DOHH2 (cell line): ENCODE data around the gene NELFCD.
"Not testable (repeated sequence)": the region's sequence is repeated elsewhere in the genome, so short reads cannot be mapped to it uniquely, and the experiment has no call there.

ENCODE experiments used
- H3F3A ChIP-seq: fragments of 200-600 bp; sonication (generic), shearing (Covaris generic); 2 replicates; pipeline ENCODE4 v1.6.0; 2016; ENCODE audit warnings: antibody characterized with exemption, mild to moderate bottlenecking; ENCODE audit not compliant: control insufficient read depth, insufficient read depth
- H3K27ac ChIP-seq: fragments of 200-600 bp; sonication (generic); 2 replicates; pipeline ENCODE4 v1.5.1; 2014; ENCODE audit warnings: low read depth, mild to moderate bottlenecking, low read length, moderate library complexity
- H3K27me3 ChIP-seq: fragments of 200-600 bp; sonication (generic); 2 replicates; pipeline ENCODE4 v1.6.1; 2014; ENCODE audit warnings: mild to moderate bottlenecking, low read length, mixed read lengths; ENCODE audit not compliant: control insufficient read depth
- H3K36me3 ChIP-seq: fragments of 200-600 bp; sonication (generic); 2 replicates; pipeline ENCODE4 v1.6.1; 2014; ENCODE audit warnings: mild to moderate bottlenecking, low read length, moderate library complexity, mixed read lengths; ENCODE audit not compliant: control insufficient read depth
- H3K4me1 ChIP-seq: fragments of 200-600 bp; sonication (generic); 2 replicates; pipeline ENCODE4 v1.6.1; 2014; ENCODE audit warnings: mild to moderate bottlenecking, low read length, mixed read lengths; ENCODE audit not compliant: control insufficient read depth
- H3K4me2 ChIP-seq: fragments of 200-600 bp; sonication (generic); 2 replicates; pipeline ENCODE4 v1.6.0; 2014; ENCODE audit warnings: mild to moderate bottlenecking, low read length, moderate library complexity
- H3K4me3 ChIP-seq: fragments of 200-600 bp; sonication (generic); 2 replicates; pipeline ENCODE4 v1.5.1; 2014; ENCODE audit warnings: mild to moderate bottlenecking, low read length, mixed read lengths
- H3K79me2 ChIP-seq: fragments of 200-600 bp; sonication (generic); 2 replicates; pipeline ENCODE4 v1.6.1; 2014; ENCODE audit warnings: mild to moderate bottlenecking, low read length, mixed read lengths; ENCODE audit not compliant: control insufficient read depth
- H3K9me2 ChIP-seq: fragments of 200-600 bp; sonication (generic); replicated peaks from 2 replicates; pipeline ENCODE4 v1.6.1; 2014; ENCODE audit warnings: mild to moderate bottlenecking, low read length, mixed read lengths; ENCODE audit not compliant: control insufficient read depth
- H3K9me3 ChIP-seq: fragments of 200-600 bp; sonication (generic); 2 replicates; pipeline ENCODE4 v1.6.1; 2014; ENCODE audit warnings: antibody characterized with exemption, low read length, mixed read lengths; ENCODE audit not compliant: control insufficient read depth, insufficient read depth
- H4K20me1 ChIP-seq: fragments of 200-600 bp; sonication (generic); 2 replicates; pipeline ENCODE4 v1.6.0; 2014; ENCODE audit warnings: low read depth, mild to moderate bottlenecking, antibody characterized with exemption, low read length, moderate library complexity; ENCODE audit not compliant: control insufficient read depth, insufficient read depth
- CTCF ChIP-seq: fragments of 200-600 bp; sonication (generic); IDR thresholded peaks from one replicate; pipeline ENCODE4 v1.5.1; 2014; ENCODE audit warnings: antibody characterized with exemption, mild to moderate bottlenecking, low read depth, low read length; ENCODE audit not compliant: poor library complexity, severe bottlenecking
- EZH2phosphoT487 ChIP-seq: fragments of 200-600 bp; sonication (generic); IDR thresholded peaks from 2 replicates; pipeline ENCODE4 v1.6.1; 2017; ENCODE audit warnings: borderline replicate concordance, mild to moderate bottlenecking, antibody characterized with exemption, low read length, moderate library complexity, mixed read lengths

The NELFCD gene

GRCh38 chr20:58956078-58956477, 25.0 kb upstream of the NELFCD start:
- H3K79me2 ChIP-seq = no peaks in the 10 kb centered on the region
- H3K27me3 ChIP-seq = peaks cover 23% of the 10 kb centered on the region
- no peak overlapping the region for H3K4me3 ChIP-seq
- no peaks in the 10 kb centered on the region for H3F3A ChIP-seq
- no peaks in the 10 kb centered on the region for H3K9me2 ChIP-seq
- TF ChIP-seq EZH2phosphoT487 = no peak
- TF ChIP-seq CTCF = no peak
- H3K4me2 ChIP-seq = no peak overlapping the region
- H3K4me1 ChIP-seq = no peaks in the 10 kb centered on the region
- no peak overlapping the region for H3K27ac ChIP-seq
- H3K36me3 ChIP-seq = no peaks in the 10 kb centered on the region
- no peaks in the 10 kb centered on the region for H4K20me1 ChIP-seq
- H3K9me3 ChIP-seq = no peaks in the 10 kb centered on the region

- H3K4me3 ChIP-seq = no peak overlapping the region
- H3K27me3 ChIP-seq = peaks cover 28% of the 10 kb centered on the region
- H3K27ac ChIP-seq = no peak overlapping the region
- no peak for TF ChIP-seq CTCF
- TF ChIP-seq EZH2phosphoT487 = no peak
- no peaks in the 10 kb centered on the region for H3K4me1 ChIP-seq
- no peaks in the 10 kb centered on the region for H3K9me2 ChIP-seq
- no peaks in the 10 kb centered on the region for H4K20me1 ChIP-seq
- H3F3A ChIP-seq = no peaks in the 10 kb centered on the region
- H3K79me2 ChIP-seq = no peaks in the 10 kb centered on the region
- no peak overlapping the region for H3K4me2 ChIP-seq
- no peaks in the 10 kb centered on the region for H3K9me3 ChIP-seq
- H3K36me3 ChIP-seq = no peaks in the 10 kb centered on the region
Measured at GRCh38 chr20:58959652-58960051, 21.4 kb upstream of the NELFCD start.

- Histone ChIP-seq H3K36me3 (no peaks in the 10 kb centered on the region), H3K9me2 (no peaks in the 10 kb centered on the region), H3K27ac (no peak overlapping the region), H4K20me1 (no peaks in the 10 kb centered on the region), H3K4me1 (no peaks in the 10 kb centered on the region), H3K4me3 (no peak overlapping the region), H3K4me2 (no peak overlapping the region), H3F3A (no peaks in the 10 kb centered on the region), H3K9me3 (no peaks in the 10 kb centered on the region), H3K27me3 (peaks cover 33% of the 10 kb centered on the region), H3K79me2 (no peaks in the 10 kb centered on the region)
- TF ChIP-seq EZH2phosphoT487 (no peak), CTCF (no peak)
Measured at GRCh38 chr20:58963060-58963584, 17.9 kb upstream of the NELFCD start.

- H3K4me1 ChIP-seq, H3K4me3 ChIP-seq, H3F3A ChIP-seq, H3K79me2 ChIP-seq, H3K36me3 ChIP-seq, H4K20me1 ChIP-seq, H3K4me2 ChIP-seq, H3K27ac ChIP-seq, H3K9me3 ChIP-seq, H3K9me2 ChIP-seq: not testable (repeated sequence)
- H3K27me3 ChIP-seq = peaks cover 33% of the 10 kb centered on the region
Measured at GRCh38 chr20:58963922-58964321, 17.1 kb upstream of the NELFCD start.
